PC-3 (cell line): Measurements from ENCODE around the gene PIGZ.

ENCODE experiments used
- CTCF ChIP-seq: fragments of 300-600 bp; sonication (generic); conservative IDR thresholded peaks from 2 replicates; pipeline ENCODE4 v1.5.1; 2017; ENCODE audit warnings: antibody characterized with exemption, low read depth, mild to moderate bottlenecking, low read length
- EZH2 ChIP-seq: fragments of 300-600 bp; sonication (generic); IDR thresholded peaks from one replicate; pipeline ENCODE4 v1.6.1; 2017; ENCODE audit warnings: antibody characterized with exemption, mild to moderate bottlenecking, low read length; ENCODE audit not compliant: unreplicated experiment
- EZH2phosphoT487 ChIP-seq: fragments of 300-600 bp; sonication (generic); IDR thresholded peaks from 2 replicates; pipeline ENCODE4 v1.6.1; 2018; ENCODE audit warnings: mild to moderate bottlenecking, antibody characterized with exemption, low read length, borderline replicate concordance

- TF ChIP-seq CTCF (no peak), EZH2phosphoT487 (no peak), EZH2 (no peak)
Measured at GRCh38 chr3:197015790-197016736, 47.4 kb upstream of the PIGZ start.
